ENCODE measurements around the gene SMIM27. TPM values are rescaled to one million over a fixed set of nuclear protein-coding genes. Genes with fewer than 3 reads are reported as not detected.
"Not testable (repeated sequence)": the region's sequence is repeated elsewhere in the genome, so short reads cannot be mapped to it uniquely, and the experiment has no call there.

The SMIM27 gene
- total and polyA plus RNA-seq, 2 donors (not counting 1 experiment from before 2014, with no cell fraction given) = 9.5 to 20.9 TPM

- ChIA-PET CTCF (interaction anchor here (0.7 to 3.4 kb wide), 2 partner anchors 49 to 145 kb away, joined by 3 to 17 read pairs; partner anchors contain the start of gene NDUFB6), POLR2A (no interaction called here)
- no peaks in the 10 kb centered on the region for H3K9me3 ChIP-seq (ENCODE audit: control extremely low read depth in 1 of 3, control insufficient read depth in 2 of 3, insufficient read depth in 1 of 3, low read length in 2 of 3)
- H3K4me3 Mint-ChIP-seq = peak overlapping the region; percentile 95
- H3K27me3 ChIP-seq (replicated peaks in 1 of 4; ENCODE audit: control extremely low read depth in 1 of 4, control insufficient read depth in 3 of 4, insufficient read depth in 4 of 4, low read length in 3 of 4) = no peaks in the 10 kb centered on the region
- peaks cover 27 to 31% of the 10 kb centered on the region in 2 donors for H3K4me1 ChIP-seq (ENCODE audit: control insufficient read depth in 2 of 2, insufficient read depth in 2 of 2, low read length in 2 of 2)
- no peak for TF ChIP-seq EZH2 (IDR thresholded peaks at IDR 0.05; ENCODE audit: borderline replicate concordance, insufficient read depth, low read depth, low read length, poor library complexity, severe bottlenecking)
- TF ChIP-seq, protein P1, sequence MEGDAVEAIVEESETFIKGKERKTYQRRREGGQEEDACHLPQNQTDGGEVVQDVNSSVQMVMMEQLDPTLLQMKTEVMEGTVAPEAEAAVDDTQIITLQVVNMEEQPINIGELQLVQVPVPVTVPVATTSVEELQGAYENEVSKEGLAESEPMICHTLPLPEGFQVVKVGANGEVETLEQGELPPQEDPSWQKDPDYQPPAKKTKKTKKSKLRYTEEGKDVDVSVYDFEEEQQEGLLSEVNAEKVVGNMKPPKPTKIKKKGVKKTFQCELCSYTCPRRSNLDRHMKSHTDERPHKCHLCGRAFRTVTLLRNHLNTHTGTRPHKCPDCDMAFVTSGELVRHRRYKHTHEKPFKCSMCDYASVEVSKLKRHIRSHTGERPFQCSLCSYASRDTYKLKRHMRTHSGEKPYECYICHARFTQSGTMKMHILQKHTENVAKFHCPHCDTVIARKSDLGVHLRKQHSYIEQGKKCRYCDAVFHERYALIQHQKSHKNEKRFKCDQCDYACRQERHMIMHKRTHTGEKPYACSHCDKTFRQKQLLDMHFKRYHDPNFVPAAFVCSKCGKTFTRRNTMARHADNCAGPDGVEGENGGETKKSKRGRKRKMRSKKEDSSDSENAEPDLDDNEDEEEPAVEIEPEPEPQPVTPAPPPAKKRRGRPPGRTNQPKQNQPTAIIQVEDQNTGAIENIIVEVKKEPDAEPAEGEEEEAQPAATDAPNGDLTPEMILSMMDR (IDR thresholded peaks at IDR 0.05) = no peak
- peaks cover 76% of the 10 kb centered on the region for H3K79me2 ChIP-seq (ENCODE audit: control insufficient read depth, insufficient read depth, low read length)
- peak overlapping the region; percentile 37 for H3K27ac Mint-ChIP-seq
- intact Hi-C loops (cut with micrococcal nuclease) = no loop called here
- peaks cover 56% of the 10 kb centered on the region for H3K4me1 Mint-ChIP-seq
- peak overlapping the region in 1 of 2 donors; percentile 38 for H3K27ac ChIP-seq (ENCODE audit: low read length in 2 of 2)
- H3K4me2 ChIP-seq (replicated peaks; ENCODE audit: low read depth, low read length, poor library complexity, severe bottlenecking) = peak overlapping the region; percentile 20
- no peak overlapping the region for H3K4me3 ChIP-seq (ENCODE audit: control extremely low read depth in 1 of 5, extremely low read depth in 1 of 5, insufficient read depth in 1 of 5, low read depth in 2 of 5, low read length in 4 of 5)
- H3K9me3 Mint-ChIP-seq (ENCODE audit: insufficient read depth) = no peaks in the 10 kb centered on the region
- H2AFZ ChIP-seq (ENCODE audit: insufficient read depth, low read depth, low read length, poor library complexity, severe bottlenecking) = no peak overlapping the region
- H3K27me3 Mint-ChIP-seq = no peaks in the 10 kb centered on the region
- H4K20me1 ChIP-seq (ENCODE audit: control insufficient read depth, insufficient read depth, low read length, poor library complexity, severe bottlenecking) = peaks cover 7% of the 10 kb centered on the region
- DNase-seq (no peak), ATAC-seq (ENCODE audit: low read depth) (no peak)
- WGBS (ENCODE audit: insufficient coverage) = no CpG with 5 or more reads among the region's 1 CpG
- no peak overlapping the region for H3K9ac ChIP-seq (ENCODE audit: low read length)
- peaks cover 0 to 12% of the 10 kb centered on the region in 2 experiments for H3K36me3 ChIP-seq (replicated peaks in 1 of 2; ENCODE audit: control extremely low read depth in 1 of 2, control insufficient read depth in 1 of 2, extremely low read depth in 1 of 2, insufficient read depth in 2 of 2, low read length in 1 of 2)
These were observed 28.2 kb upstream of the SMIM27 start for GRCh38 chr9:32523910-32524309.

GRCh38 chr9:32524558-32524891 lies 27.6 kb upstream of the SMIM27 start:
- peak overlapping the region; percentile 84 for H3K9ac ChIP-seq (ENCODE audit: low read length)
- peaks cover 73% of the 10 kb centered on the region for H3K79me2 ChIP-seq (ENCODE audit: control insufficient read depth, insufficient read depth, low read length)
- H3K27me3 Mint-ChIP-seq; H3K9me3 ChIP-seq (ENCODE audit: control extremely low read depth in 1 of 3, control insufficient read depth in 2 of 3, insufficient read depth in 1 of 3, low read length in 2 of 3); ATAC-seq (ENCODE audit: low read depth); H3K4me3 ChIP-seq (ENCODE audit: control extremely low read depth in 1 of 5, extremely low read depth in 1 of 5, insufficient read depth in 1 of 5, low read depth in 2 of 5, low read length in 4 of 5); H3K27me3 ChIP-seq (replicated peaks in 1 of 4; ENCODE audit: control extremely low read depth in 1 of 4, control insufficient read depth in 3 of 4, insufficient read depth in 4 of 4, low read length in 3 of 4); intact Hi-C loops (cut with micrococcal nuclease); H3K9me3 Mint-ChIP-seq (ENCODE audit: insufficient read depth); H4K20me1 ChIP-seq (ENCODE audit: control insufficient read depth, insufficient read depth, low read length, poor library complexity, severe bottlenecking); H2AFZ ChIP-seq (ENCODE audit: insufficient read depth, low read depth, low read length, poor library complexity, severe bottlenecking); DNase-seq: not testable (repeated sequence)
- peak overlapping the region in 1 of 2 donors; percentile 73 for H3K27ac ChIP-seq (ENCODE audit: low read length in 2 of 2)
- peaks cover 27 to 31% of the 10 kb centered on the region in 2 donors for H3K4me1 ChIP-seq (ENCODE audit: control insufficient read depth in 2 of 2, insufficient read depth in 2 of 2, low read length in 2 of 2)
- ChIA-PET CTCF (interaction anchor here (0.7 to 3.4 kb wide), 3 partner anchors 26 to 145 kb away, joined by 3 to 17 read pairs (median 17); partner anchors contain the start of gene NDUFB6), POLR2A (interaction anchor here (2.0 kb wide), 1 partner anchor 27 kb away, joined by 16 read pairs; the partner anchor contains the start of genes SMIM27 and TOPORS)
- peak overlapping the region; percentile 87 for H3K4me2 ChIP-seq (replicated peaks; ENCODE audit: low read depth, low read length, poor library complexity, severe bottlenecking)
- peak overlapping the region; percentile 95 for H3K4me3 Mint-ChIP-seq
- H3K4me1 Mint-ChIP-seq = peaks cover 56% of the 10 kb centered on the region
- WGBS (ENCODE audit: insufficient coverage) = 96% methylated on average over 11 of the region's 11 CpGs
- H3K36me3 ChIP-seq (replicated peaks in 1 of 2; ENCODE audit: control extremely low read depth in 1 of 2, control insufficient read depth in 1 of 2, extremely low read depth in 1 of 2, insufficient read depth in 2 of 2, low read length in 1 of 2) = peaks cover 0 to 12% of the 10 kb centered on the region in 2 experiments
- H3K27ac Mint-ChIP-seq = peak overlapping the region; percentile 93

Measured in B cell (primary cell).